GM18511 (cell line): ENCODE data around the gene ZSWIM3.
A peak's percentile ranks its signal among the peaks of the same experiment; 100 is the strongest.

ENCODE experiments used
- ATAC-seq: cut with Tn5 transposase; IDR thresholded peaks from one replicate; pipeline ENCODE4 v1.9.1; 2021; ENCODE audit warnings: mild to moderate bottlenecking, moderate library complexity; ENCODE audit not compliant: unreplicated experiment

Gene ZSWIM3

GRCh38 chr20:45909336-45909808 lies 52.0 kb downstream of the ZSWIM3 start:
- no peak for ATAC-seq

- ATAC-seq = no peak
These were observed 52.6 kb downstream of the ZSWIM3 start for GRCh38 chr20:45909817-45910669.

- ATAC-seq = peak; percentile 93
These were observed 53.5 kb downstream of the ZSWIM3 start for GRCh38 chr20:45910670-45911485.

- ATAC-seq = no peak
These were observed 54.3 kb downstream of the ZSWIM3 start, which contains the start of gene PLTP for GRCh38 chr20:45911486-45912343. PLTP (minus strand) TSS chr20:45912155; CDS start chr20:45911452, 703 bp downstream.

GRCh38 chr20:45912344-45912682 lies 54.9 kb downstream of the ZSWIM3 start:
- ATAC-seq = no peak

GRCh38 chr20:45913116-45913515 lies 55.7 kb downstream of the ZSWIM3 start:
- ATAC-seq = no peak

GRCh38 chr20:45917790-45918141 lies 60.4 kb downstream of the ZSWIM3 start:
- no peak for ATAC-seq

GRCh38 chr20:45918182-45918737 lies 60.8 kb downstream of the ZSWIM3 start:
- ATAC-seq = no peak

- ATAC-seq = no peak
These were observed 61.5 kb downstream of the ZSWIM3 start for GRCh38 chr20:45918779-45919537.

GRCh38 chr20:45919542-45920399 lies 62.4 kb downstream of the ZSWIM3 start:
- ATAC-seq = no peak

- ATAC-seq = no peak
These were observed 63.3 kb downstream of the ZSWIM3 start for GRCh38 chr20:45920462-45921336.

GRCh38 chr20:45921337-45922189 lies 64.1 kb downstream of the ZSWIM3 start:
- no peak for ATAC-seq

GRCh38 chr20:45924391-45925261 lies 67.2 kb downstream of the ZSWIM3 start:
- ATAC-seq = no peak

GRCh38 chr20:45925821-45926506 lies 68.5 kb downstream of the ZSWIM3 start:
- ATAC-seq = no peak

- no peak for ATAC-seq
These were observed 69.3 kb downstream of the ZSWIM3 start for GRCh38 chr20:45926731-45927070.
